ENCODE data around the gene P2RY13. TPM values are rescaled to one million over a fixed set of nuclear protein-coding genes. Genes with fewer than 3 reads are reported as not detected.

Gene P2RY13
- total RNA-seq, 1 donor from 2014 or later = 8.2 TPM

- DNase-seq = no peak
- H3K27ac ChIP-seq = no peak overlapping the region
- ATAC-seq = no peak
- H3K4me1 ChIP-seq = no peaks in the 10 kb centered on the region
- no peak overlapping the region for H3K4me3 ChIP-seq
- no peaks in the 10 kb centered on the region for H3K36me3 ChIP-seq
- intact Hi-C loops (cut with DNase I) = no loop called here
- H3K27me3 ChIP-seq = no peaks in the 10 kb centered on the region
- TF ChIP-seq CTCF (IDR thresholded peaks at IDR 0.05) = no peak
- no peaks in the 10 kb centered on the region for H3K9me3 ChIP-seq
Observed at GRCh38 chr3:151293127-151293526, 36.2 kb downstream of the P2RY13 start.

- intact Hi-C loops (cut with DNase I) = no loop called here
- Histone ChIP-seq H3K36me3 (no peaks in the 10 kb centered on the region), H3K4me3 (no peak overlapping the region), H3K27me3 (no peaks in the 10 kb centered on the region), H3K9me3 (no peaks in the 10 kb centered on the region), H3K27ac (no peak overlapping the region), H3K4me1 (no peaks in the 10 kb centered on the region)
- DNase-seq = no peak
- TF ChIP-seq CTCF (IDR thresholded peaks at IDR 0.05) = peak; percentile 44
- no peak for ATAC-seq
Observed at GRCh38 chr3:151290673-151291072, 38.7 kb downstream of the P2RY13 start.

- no peaks in the 10 kb centered on the region for H3K9me3 ChIP-seq
- H3K27me3 ChIP-seq = no peaks in the 10 kb centered on the region
- H3K4me1 ChIP-seq = no peaks in the 10 kb centered on the region
- H3K27ac ChIP-seq = no peak overlapping the region
- H3K36me3 ChIP-seq = no peaks in the 10 kb centered on the region
- H3K4me3 ChIP-seq = no peak overlapping the region
- no peak for TF ChIP-seq CTCF (IDR thresholded peaks at IDR 0.05)
- DNase-seq (no peak), ATAC-seq (no peak)
- intact Hi-C loops (cut with DNase I) = loop anchor here (10.0 kb wide), 1 partner anchor 65 kb away; no protein-coding TSS in a partner anchor
Observed at GRCh38 chr3:151289445-151289844, 39.9 kb downstream of the P2RY13 start.

- intact Hi-C loops (cut with DNase I) = loop anchor here (10.0 kb wide), 1 partner anchor 61 kb away; no protein-coding TSS in a partner anchor
- Histone ChIP-seq H3K4me1 (peaks cover 8% of the 10 kb centered on the region), H3K36me3 (no peaks in the 10 kb centered on the region), H3K27ac (no peak overlapping the region), H3K27me3 (no peaks in the 10 kb centered on the region), H3K9me3 (no peaks in the 10 kb centered on the region), H3K4me3 (no peak overlapping the region)
- TF ChIP-seq CTCF (IDR thresholded peaks at IDR 0.05) = no peak
- ATAC-seq = no peak
- DNase-seq = no peak
Observed at GRCh38 chr3:151285940-151286339, 43.4 kb downstream of the P2RY13 start.

- intact Hi-C loops (cut with DNase I) = loop anchor here (10.0 kb wide), 1 partner anchor 59 kb away; no protein-coding TSS in a partner anchor
- ATAC-seq = peak; percentile 67
- no peak overlapping the region for H3K27ac ChIP-seq
- DNase-seq = no peak
- no peaks in the 10 kb centered on the region for H3K36me3 ChIP-seq
- no peaks in the 10 kb centered on the region for H3K9me3 ChIP-seq
- peaks cover 8% of the 10 kb centered on the region for H3K4me1 ChIP-seq
- no peak overlapping the region for H3K4me3 ChIP-seq
- no peaks in the 10 kb centered on the region for H3K27me3 ChIP-seq
- TF ChIP-seq CTCF (IDR thresholded peaks at IDR 0.05) = no peak
Observed at GRCh38 chr3:151283907-151284461, 45.4 kb downstream of the P2RY13 start.

- intact Hi-C loops (cut with DNase I) = loop anchor here (10.0 kb wide), 1 partner anchor 59 kb away; no protein-coding TSS in a partner anchor
- no peak overlapping the region for H3K27ac ChIP-seq
Observed at GRCh38 chr3:151283387-151283786, 46.0 kb downstream of the P2RY13 start.

More at GRCh38 chr3:151283387-151283786, 46.0 kb downstream of the P2RY13 start:
- H3K27me3 ChIP-seq = no peaks in the 10 kb centered on the region
- no peak overlapping the region for H3K4me3 ChIP-seq
- H3K9me3 ChIP-seq = no peaks in the 10 kb centered on the region
- no peaks in the 10 kb centered on the region for H3K36me3 ChIP-seq
- no peak for DNase-seq
- no peak for ATAC-seq
- peaks cover 8% of the 10 kb centered on the region for H3K4me1 ChIP-seq
- TF ChIP-seq CTCF (IDR thresholded peaks at IDR 0.05) = no peak

All from upper lobe of right lung (tissue), 1 donor.